GM18907 (cell line): ENCODE results near the gene MEA1.

Source experiments
- ATAC-seq: cut with Tn5 transposase; IDR thresholded peaks from one replicate; pipeline ENCODE4 v1.9.1; 2021; ENCODE audit warnings: mild to moderate bottlenecking, moderate library complexity; ENCODE audit not compliant: unreplicated experiment

Gene MEA1

GRCh38 chr6:43040542-43041257 lies 27.0 kb upstream of the MEA1 start:
- ATAC-seq = no peak

- no peak for ATAC-seq
These were observed 25.0 kb upstream of the MEA1 start for GRCh38 chr6:43038727-43039126.

GRCh38 chr6:43037706-43038105 lies 24.0 kb upstream of the MEA1 start:
- ATAC-seq = no peak

GRCh38 chr6:43037197-43037596 lies 23.5 kb upstream of the MEA1 start:
- no peak for ATAC-seq

GRCh38 chr6:43036712-43037111 lies 23.0 kb upstream of the MEA1 start:
- no peak for ATAC-seq

GRCh38 chr6:43035495-43036194 lies 21.9 kb upstream of the MEA1 start:
- no peak for ATAC-seq

GRCh38 chr6:43034190-43034525 lies 20.4 kb upstream of the MEA1 start:
- no peak for ATAC-seq

GRCh38 chr6:43033496-43034189 lies 19.9 kb upstream of the MEA1 start:
- ATAC-seq = no peak

GRCh38 chr6:43032326-43032725 lies 18.6 kb upstream of the MEA1 start:
- ATAC-seq = no peak

- no peak for ATAC-seq
These were observed 15.4 kb upstream of the MEA1 start for GRCh38 chr6:43029120-43029519.

GRCh38 chr6:43026365-43026764 lies 12.6 kb upstream of the MEA1 start:
- ATAC-seq = no peak

- ATAC-seq = no peak
These were observed 10.7 kb upstream of the MEA1 start for GRCh38 chr6:43024436-43024835.

GRCh38 chr6:43021270-43022047 lies 7.7 kb upstream of the MEA1 start, which contains the start of gene RRP36:
RRP36 (plus strand) TSS chr6:43021623; CDS start chr6:43021655, 32 bp downstream.
- ATAC-seq = peak; percentile 73

GRCh38 chr6:43020847-43021246 lies 7.1 kb upstream of the MEA1 start:
- no peak for ATAC-seq

GRCh38 chr6:43020052-43020705 lies 6.4 kb upstream of the MEA1 start:
- ATAC-seq = no peak

GRCh38 chr6:43019152-43019551 lies 5.4 kb upstream of the MEA1 start:
- ATAC-seq = no peak

GRCh38 chr6:43016943-43017334 lies 3.2 kb upstream of the MEA1 start:
- ATAC-seq = no peak

GRCh38 chr6:43016176-43016942 lies 2.6 kb upstream of the MEA1 start:
- ATAC-seq = no peak

GRCh38 chr6:43014434-43014909 lies 726 bp upstream of the MEA1 start:
- no peak for ATAC-seq
